Smooth muscle cell of the brain vasculature (primary cell): Measurements from ENCODE around the gene YTHDC1.

Source experiments
- DNase-seq: peaks from one replicate; pipeline ENCODE4 v3.0.0-alpha.2; 2012; ENCODE audit warnings: low read depth, low spot score

YTHDC1 gene

GRCh38 chr4:68359508-68359907, 9.6 kb upstream of the YTHDC1 start:
- no peak for DNase-seq

GRCh38 chr4:68358988-68359387, 9.1 kb upstream of the YTHDC1 start:
- no peak for DNase-seq

- DNase-seq: no peak
Observed at GRCh38 chr4:68352791-68353190, 2.9 kb upstream of the YTHDC1 start.

- DNase-seq: no peak
Observed at GRCh38 chr4:68349279-68349648, 626 bp downstream of the YTHDC1 start.

GRCh38 chr4:68348577-68348976, 1.3 kb downstream of the YTHDC1 start:
- DNase-seq: no peak

GRCh38 chr4:68347845-68348244, 2.0 kb downstream of the YTHDC1 start:
- no peak for DNase-seq

- DNase-seq: no peak
Observed at GRCh38 chr4:68346461-68346860, 3.4 kb downstream of the YTHDC1 start.

- DNase-seq: no peak
Observed at GRCh38 chr4:68344785-68345184, 5.1 kb downstream of the YTHDC1 start.

GRCh38 chr4:68344049-68344448, 5.8 kb downstream of the YTHDC1 start:
- DNase-seq: no peak

- no peak for DNase-seq
Observed at GRCh38 chr4:68342134-68342533, 7.8 kb downstream of the YTHDC1 start.

- no peak for DNase-seq
Observed at GRCh38 chr4:68338625-68339024, 11.3 kb downstream of the YTHDC1 start.

- no peak for DNase-seq
Observed at GRCh38 chr4:68337522-68337921, 12.4 kb downstream of the YTHDC1 start.

GRCh38 chr4:68337004-68337403, 12.9 kb downstream of the YTHDC1 start:
- DNase-seq: no peak

- DNase-seq: no peak
Observed at GRCh38 chr4:68336530-68336929, 13.4 kb downstream of the YTHDC1 start.

GRCh38 chr4:68326141-68326540, 23.7 kb downstream of the YTHDC1 start:
- DNase-seq: no peak

GRCh38 chr4:68324519-68325262, 25.2 kb downstream of the YTHDC1 start:
- DNase-seq: no peak

GRCh38 chr4:68319040-68319439, 30.9 kb downstream of the YTHDC1 start:
- no peak for DNase-seq

GRCh38 chr4:68316193-68316969, 33.5 kb downstream of the YTHDC1 start:
- DNase-seq: no peak

GRCh38 chr4:68310651-68311247, 39.1 kb downstream of the YTHDC1 start:
- DNase-seq: no peak

GRCh38 chr4:68304731-68305130, 45.2 kb downstream of the YTHDC1 start:
- no peak for DNase-seq

GRCh38 chr4:68299492-68300457, 50.1 kb downstream of the YTHDC1 start:
- DNase-seq: no peak

- no peak for DNase-seq
Observed at GRCh38 chr4:68297137-68297536, 52.8 kb downstream of the YTHDC1 start.
